GM23248 (cell line): Measurements from ENCODE around the gene RAI1. TPM values are rescaled to one million over a fixed set of nuclear protein-coding genes. Genes with fewer than 3 reads are reported as not detected.

ENCODE experiments used
- DNase-seq: peaks from one replicate; pipeline ENCODE4 v3.0.0-alpha.2; 2015
- H2AFZ ChIP-seq: fragments of 200-600 bp; sonication (generic); 2 replicates; pipeline ENCODE4 v1.6.1; 2016; ENCODE audit warnings: antibody characterized with exemption
- H3F3A ChIP-seq: fragments of 200-600 bp; sonication (generic); 2 replicates; pipeline ENCODE4 v1.6.1; 2016; ENCODE audit warnings: mild to moderate bottlenecking, antibody characterized with exemption, mixed run types; ENCODE audit not compliant: insufficient read depth
- H3K27ac ChIP-seq: fragments of 200-600 bp; sonication (generic); 2 replicates; pipeline ENCODE4 v1.5.1; 2016; ENCODE audit warnings: mild to moderate bottlenecking
- H3K27me3 ChIP-seq: fragments of 200-600 bp; sonication (generic); replicated peaks from 2 replicates; pipeline ENCODE4 v1.6.1; 2016; ENCODE audit warnings: mild to moderate bottlenecking; ENCODE audit not compliant: insufficient read depth
- H3K36me3 ChIP-seq: fragments of 200-600 bp; sonication (generic); 2 replicates; pipeline ENCODE4 v1.6.1; 2016; ENCODE audit warnings: low read depth, mild to moderate bottlenecking
- H3K4me1 ChIP-seq: fragments of 200-600 bp; sonication (generic); 2 replicates; pipeline ENCODE4 v1.6.1; 2016; ENCODE audit warnings: mild to moderate bottlenecking; ENCODE audit not compliant: insufficient read depth
- H3K4me2 ChIP-seq: fragments of 200-600 bp; sonication (generic); one replicate; pipeline ENCODE4 v1.6.1; 2016; ENCODE audit warnings: mild to moderate bottlenecking; ENCODE audit not compliant: unreplicated experiment
- H3K4me3 ChIP-seq: fragments of 200-600 bp; sonication (generic); 2 replicates; pipeline ENCODE4 v1.5.1; 2016; ENCODE audit warnings: mild to moderate bottlenecking
- H3K79me2 ChIP-seq: fragments of 200-600 bp; sonication (generic); 2 replicates; pipeline ENCODE4 v1.6.1; 2016; ENCODE audit warnings: mild to moderate bottlenecking; ENCODE audit not compliant: insufficient read depth
- H3K9ac ChIP-seq: fragments of 200-600 bp; sonication (generic); 2 replicates; pipeline ENCODE4 v1.6.1; 2016; ENCODE audit warnings: mild to moderate bottlenecking
- H3K9me2 ChIP-seq: fragments of 200-600 bp; sonication (generic); 2 replicates; pipeline ENCODE4 v1.6.1; 2016; ENCODE audit warnings: mixed run types, mild to moderate bottlenecking, moderate library complexity; ENCODE audit not compliant: insufficient read depth
- H3K9me3 ChIP-seq: fragments of 200-600 bp; sonication (generic); one replicate; pipeline ENCODE4 v1.6.1; 2017; ENCODE audit warnings: low read depth
- H4K20me1 ChIP-seq: fragments of 200-600 bp; sonication (generic); 2 replicates; pipeline ENCODE4 v1.6.0; 2016; ENCODE audit not compliant: insufficient read depth
- EZH2 ChIP-seq: fragments of 200-600 bp; sonication (generic); IDR thresholded peaks from 2 replicates; pipeline ENCODE4 v1.6.1; 2018; ENCODE audit warnings: antibody characterized with exemption, mild to moderate bottlenecking; ENCODE audit not compliant: insufficient read depth, poor library complexity, severe bottlenecking
- EZH2phosphoT487 ChIP-seq: fragments of 200-600 bp; sonication (generic); IDR thresholded peaks from 2 replicates; pipeline ENCODE4 v1.6.1; 2018; ENCODE audit warnings: antibody characterized with exemption, moderate library complexity, mild to moderate bottlenecking, low read depth; ENCODE audit not compliant: insufficient read depth
- WGBS, 2 experiments: methylation state at CpG; one replicate each; pipeline ENCODE4 v1.1.6; 2015 to 2017; ENCODE audit warnings: low lambda C conversion rate in 2 of 2, low coverage in 1 of 2; ENCODE audit errors: missing lambda C conversion rate in 2 of 2; 5-methylcytosine and 5-hydroxymethylcytosine counted together
- in situ Hi-C: fragments of 300-500 bp; cut with MboI; formaldehyde crosslinking; loops from 2 replicates; pipeline ENCODE4 v1.15.0; 2020
- polyA plus RNA-seq: library from polyadenylated mRNA; unstranded; fragments of >200 nt; fragmentation: Nextera tagmentation; extraction: Ambion mirVana; gene quantifications from 2 replicates; pipeline ENCODE4 v1.2.1, GENCODE V29; 2016
- total RNA-seq: library from RNA; depleted of rRNA; stranded (reverse); fragments of >200 nt; shearing (Covaris generic); gene quantifications from 2 replicates; pipeline ENCODE4 v1.2.3, GENCODE V29; 2014

RAI1 gene
- total and polyA plus RNA-seq, 2 experiments from 2014 or later = 5.2 to 9.1 TPM

DNA sequence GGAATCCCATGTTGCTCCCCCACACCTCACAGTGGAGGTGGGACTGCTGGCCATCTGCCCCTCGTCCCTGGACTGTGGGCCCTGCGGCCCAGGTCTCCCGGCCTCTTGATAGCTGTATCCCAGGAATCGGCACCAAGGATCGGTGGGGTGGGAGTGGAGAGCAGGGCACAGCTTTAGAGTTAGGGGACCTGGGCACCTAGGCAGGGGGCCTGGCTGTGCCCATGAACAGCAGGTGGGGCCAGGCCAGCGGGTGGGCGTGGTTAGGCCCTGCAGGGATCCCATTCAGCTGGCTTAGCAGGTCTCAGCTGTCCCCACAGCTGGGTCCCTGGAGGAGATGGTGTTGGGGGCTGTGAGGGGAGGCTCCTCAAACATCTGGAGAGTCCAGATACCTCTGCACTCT is 106.3 kb downstream of the RAI1 start:
- no peak for DNase-seq
- Histone ChIP-seq H3K27ac (no peak overlapping the region), H2AFZ (no peak overlapping the region), H3K9ac (no peak overlapping the region), H3K36me3 (no peaks in the 10 kb centered on the region), H3K79me2 (peaks cover 51% of the 10 kb centered on the region), H3K4me3 (no peak overlapping the region), H3K9me2 (no peaks in the 10 kb centered on the region), H3K4me1 (peaks cover 9% of the 10 kb centered on the region; the same call in 1 of the 2 replicates), H3K27me3 (no peaks in the 10 kb centered on the region), H3K9me3 (no peaks in the 10 kb centered on the region), H3K4me2 (no peak overlapping the region), H3F3A (no peaks in the 10 kb centered on the region), H4K20me1 (no peaks in the 10 kb centered on the region)
- WGBS, 2 experiments = 90 to 92% methylated on average over 7 of the region's 7 CpGs
- no peak for TF ChIP-seq EZH2
- in situ Hi-C loops = no loop called here

DNA sequence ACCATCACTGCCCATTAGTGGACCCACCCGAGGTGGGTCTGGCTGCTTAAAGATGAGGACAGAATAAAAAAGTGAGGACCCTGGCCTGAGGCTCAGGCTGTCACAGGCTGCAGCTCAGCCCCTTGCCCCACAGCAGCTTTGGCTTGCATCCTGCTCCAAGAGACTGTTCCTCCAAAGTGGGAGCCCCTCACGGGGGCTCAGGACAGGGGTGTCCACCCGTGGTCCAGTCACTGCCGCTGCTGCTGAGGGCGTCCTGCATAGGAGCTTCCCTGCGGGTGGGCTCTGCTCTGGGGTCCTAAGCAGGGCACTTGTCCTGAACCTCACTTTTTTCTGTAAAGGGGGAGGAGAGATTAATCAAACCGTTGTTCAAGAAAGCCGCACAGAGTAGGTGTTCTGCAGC is 107.7 kb downstream of the RAI1 start:
- in situ Hi-C loops = no loop called here
- Histone ChIP-seq H3K9me2 (no peaks in the 10 kb centered on the region), H3K9ac (no peak overlapping the region), H2AFZ (no peak overlapping the region), H3K4me3 (no peak overlapping the region), H3K79me2 (peaks cover 49% of the 10 kb centered on the region), H3K4me2 (no peak overlapping the region), H4K20me1 (no peaks in the 10 kb centered on the region), H3K9me3 (no peaks in the 10 kb centered on the region), H3F3A (no peaks in the 10 kb centered on the region), H3K4me1 (peaks cover 4% of the 10 kb centered on the region; the same call in 1 of the 2 replicates), H3K27ac (no peak overlapping the region), H3K36me3 (no peaks in the 10 kb centered on the region), H3K27me3 (no peaks in the 10 kb centered on the region)
- WGBS, 2 experiments = 86 to 93% methylated on average over 8 of the region's 8 CpGs
- no peak for TF ChIP-seq EZH2phosphoT487
- TF ChIP-seq EZH2 = no peak
- no peak for DNase-seq

DNA sequence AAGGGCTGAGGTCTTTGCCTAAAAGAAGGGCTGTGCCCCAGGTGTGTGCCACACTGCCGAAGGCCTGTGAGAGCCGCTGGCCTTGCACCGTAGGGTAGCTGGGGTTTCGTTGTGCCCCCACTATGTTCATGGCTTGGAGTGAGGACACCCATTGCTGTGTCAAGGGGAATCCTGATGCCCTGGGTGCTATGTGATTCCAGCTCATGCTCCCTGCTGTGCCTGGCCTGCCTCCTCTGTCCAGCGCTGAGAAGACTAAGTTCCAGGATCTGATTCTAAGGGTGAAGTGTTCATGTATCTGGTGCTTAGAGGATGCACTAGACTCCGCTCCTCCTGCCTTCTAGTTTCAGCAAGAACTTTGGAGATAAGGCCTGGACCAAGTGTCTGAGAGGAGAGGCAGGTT is 108.2 kb downstream of the RAI1 start:
- H3K36me3 ChIP-seq = no peaks in the 10 kb centered on the region
- H3K9me3 ChIP-seq = no peaks in the 10 kb centered on the region
- no peak for TF ChIP-seq EZH2
- no peak for TF ChIP-seq EZH2phosphoT487
- H3K27me3 ChIP-seq = no peaks in the 10 kb centered on the region
- WGBS, 2 experiments = 88 to 91% methylated on average over 6 of the region's 6 CpGs
- in situ Hi-C loops = no loop called here
- no peak overlapping the region for H2AFZ ChIP-seq
- H3K9ac ChIP-seq = no peak overlapping the region
- H3K4me2 ChIP-seq = no peak overlapping the region
- no peaks in the 10 kb centered on the region for H4K20me1 ChIP-seq
- no peaks in the 10 kb centered on the region for H3F3A ChIP-seq
- no peaks in the 10 kb centered on the region for H3K9me2 ChIP-seq
- no peaks in the 10 kb centered on the region for H3K4me1 ChIP-seq
- H3K27ac ChIP-seq = no peak overlapping the region
- peaks cover 45% of the 10 kb centered on the region for H3K79me2 ChIP-seq
- no peak overlapping the region for H3K4me3 ChIP-seq
- no peak for DNase-seq

DNA sequence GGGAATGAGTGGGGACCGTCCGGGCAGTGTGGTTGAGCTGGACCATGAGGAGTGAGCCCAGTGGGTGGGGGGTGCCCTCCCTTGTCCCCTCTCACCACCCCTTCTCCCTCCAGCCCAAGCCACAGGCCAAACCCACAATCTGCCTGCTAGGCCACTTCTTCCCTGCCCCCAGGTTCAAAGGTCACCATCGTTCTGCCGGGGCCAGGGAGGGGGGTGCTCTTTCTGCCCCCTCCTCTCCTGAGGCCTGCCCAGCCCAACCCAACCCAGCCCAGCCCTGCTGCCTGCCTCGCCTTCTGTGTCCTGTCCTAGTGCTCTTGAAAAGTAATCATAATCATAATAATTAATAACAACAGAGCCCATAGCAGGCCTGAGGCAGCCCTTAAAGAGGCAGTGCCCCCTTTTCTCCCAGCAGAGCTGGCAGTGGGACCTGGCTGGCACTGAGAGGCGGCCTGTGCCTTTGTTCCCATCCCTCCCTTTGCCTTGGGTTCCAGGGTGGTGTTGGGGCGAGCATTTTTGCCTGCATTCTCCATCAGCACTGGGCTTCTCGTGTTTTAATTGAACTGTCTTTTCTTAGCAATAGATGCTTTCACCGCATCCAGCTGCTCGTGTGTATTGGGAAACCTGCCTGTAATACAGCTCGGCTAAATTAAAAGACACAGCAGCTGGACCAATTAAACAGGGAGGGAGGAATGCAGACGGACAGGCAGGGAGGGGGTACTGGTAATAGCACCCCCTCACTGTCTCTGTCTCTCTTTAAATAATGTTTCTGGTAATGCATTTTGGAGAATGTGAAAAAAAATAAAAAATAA is 108.8 kb downstream of the RAI1 start:
- H3K27me3 ChIP-seq = no peaks in the 10 kb centered on the region
- peaks cover 40% of the 10 kb centered on the region for H3K79me2 ChIP-seq
- TF ChIP-seq EZH2 (no peak), EZH2phosphoT487 (no peak)
- no peak for DNase-seq
- H3K9me3 ChIP-seq = no peaks in the 10 kb centered on the region
- no peak overlapping the region for H3K27ac ChIP-seq
- no peaks in the 10 kb centered on the region for H3K9me2 ChIP-seq
- in situ Hi-C loops = no loop called here
- H3K4me3 ChIP-seq = no peak overlapping the region
- WGBS, 2 experiments = 65 to 70% methylated on average over 12 of the region's 12 CpGs
- H3K9ac ChIP-seq = no peak overlapping the region
- H4K20me1 ChIP-seq = no peaks in the 10 kb centered on the region
- no peaks in the 10 kb centered on the region for H3K4me1 ChIP-seq
- H3F3A ChIP-seq = no peaks in the 10 kb centered on the region
- no peak overlapping the region for H3K4me2 ChIP-seq
- no peak overlapping the region for H2AFZ ChIP-seq
- H3K36me3 ChIP-seq = no peaks in the 10 kb centered on the region
